ENCODE measurements around the gene LDHB.
A peak's percentile ranks its signal among the peaks of the same experiment; 100 is the strongest.

Gene LDHB

DNA sequence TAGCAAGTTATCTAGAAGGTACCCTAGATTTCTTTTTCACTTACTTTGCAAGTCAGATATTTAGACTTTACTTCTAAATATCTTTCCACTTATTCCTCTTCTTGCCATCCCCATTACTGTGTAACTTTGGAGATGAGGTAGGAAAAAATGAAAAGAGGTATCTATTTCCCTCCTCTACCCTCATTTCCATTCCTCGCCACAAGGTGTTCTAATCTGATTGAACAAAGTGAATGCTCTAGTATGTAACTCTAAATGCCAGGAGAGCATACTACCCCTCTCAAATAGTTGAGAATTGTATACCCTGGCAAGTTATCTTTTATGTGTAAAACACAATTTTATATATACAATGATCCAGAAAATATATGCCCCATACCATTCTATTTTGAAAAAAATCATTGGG, 1.7 kb upstream of the LDHB start:
- no peak overlapping the region for H3K4me3 ChIP-seq (ENCODE audit: low read length)
- no peak for DNase-seq (ENCODE audit: low read depth)
- TF ChIP-seq, protein P1, sequence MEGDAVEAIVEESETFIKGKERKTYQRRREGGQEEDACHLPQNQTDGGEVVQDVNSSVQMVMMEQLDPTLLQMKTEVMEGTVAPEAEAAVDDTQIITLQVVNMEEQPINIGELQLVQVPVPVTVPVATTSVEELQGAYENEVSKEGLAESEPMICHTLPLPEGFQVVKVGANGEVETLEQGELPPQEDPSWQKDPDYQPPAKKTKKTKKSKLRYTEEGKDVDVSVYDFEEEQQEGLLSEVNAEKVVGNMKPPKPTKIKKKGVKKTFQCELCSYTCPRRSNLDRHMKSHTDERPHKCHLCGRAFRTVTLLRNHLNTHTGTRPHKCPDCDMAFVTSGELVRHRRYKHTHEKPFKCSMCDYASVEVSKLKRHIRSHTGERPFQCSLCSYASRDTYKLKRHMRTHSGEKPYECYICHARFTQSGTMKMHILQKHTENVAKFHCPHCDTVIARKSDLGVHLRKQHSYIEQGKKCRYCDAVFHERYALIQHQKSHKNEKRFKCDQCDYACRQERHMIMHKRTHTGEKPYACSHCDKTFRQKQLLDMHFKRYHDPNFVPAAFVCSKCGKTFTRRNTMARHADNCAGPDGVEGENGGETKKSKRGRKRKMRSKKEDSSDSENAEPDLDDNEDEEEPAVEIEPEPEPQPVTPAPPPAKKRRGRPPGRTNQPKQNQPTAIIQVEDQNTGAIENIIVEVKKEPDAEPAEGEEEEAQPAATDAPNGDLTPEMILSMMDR (conservative IDR thresholded peaks at IDR 0.05; ENCODE audit: low read length): no peak; the same call in 1 of the 2 replicates

DNA sequence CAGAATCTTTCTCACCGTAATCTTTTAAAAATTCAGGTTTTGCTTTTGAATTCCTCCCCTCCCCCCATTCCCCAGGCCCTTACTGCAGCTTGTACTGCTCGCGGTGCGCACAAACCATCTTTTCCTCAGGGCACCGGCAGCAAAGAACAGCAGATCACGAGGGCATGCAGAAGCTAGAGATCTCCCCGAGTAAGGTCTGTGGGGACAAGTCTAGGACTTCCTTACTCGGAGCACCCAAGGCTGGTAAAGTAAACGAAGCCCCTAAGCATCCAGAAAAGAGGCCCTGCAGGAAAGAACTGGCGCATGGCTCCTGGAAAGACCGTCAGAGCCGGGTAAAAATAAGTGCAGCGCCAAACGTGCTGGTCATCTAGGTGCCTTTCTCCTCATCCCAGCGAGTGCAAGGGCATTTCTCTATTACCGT, 727 bp downstream of the LDHB start:
- peak; percentile 38 for DNase-seq (ENCODE audit: low read depth)
- TF ChIP-seq, protein P1 (conservative IDR thresholded peaks at IDR 0.05; ENCODE audit: low read length): no peak
- peak overlapping the region; percentile 93 for H3K4me3 ChIP-seq (ENCODE audit: low read length)

- no peak for DNase-seq (ENCODE audit: low read depth)
- no peak overlapping the region; the same call in 1 of the 2 replicates for H3K4me3 ChIP-seq (ENCODE audit: low read length)
- TF ChIP-seq, protein P1 (conservative IDR thresholded peaks at IDR 0.05; ENCODE audit: low read length): no peak
These were observed 2.1 kb downstream of the LDHB start for GRCh38 chr12:21655591-21655990.

DNA sequence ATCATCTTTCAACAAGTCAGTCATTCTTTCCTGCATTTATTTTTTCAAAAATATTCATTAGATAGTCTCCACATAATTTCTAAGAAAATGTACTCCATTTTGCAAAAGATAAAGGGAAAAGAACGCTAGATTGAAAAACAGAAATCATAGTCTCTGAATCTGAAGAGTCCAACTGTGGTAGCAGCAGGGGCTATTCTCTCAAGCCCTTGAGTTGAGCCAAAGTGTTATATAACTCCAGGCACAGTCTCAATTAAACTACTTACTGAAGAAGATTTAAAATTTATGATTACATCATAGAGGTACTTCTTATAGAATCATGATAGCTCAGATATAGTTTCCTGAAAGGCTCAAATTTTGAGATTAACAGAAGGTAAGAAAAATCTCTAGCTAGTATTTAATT, 5.8 kb downstream of the LDHB start:
- TF ChIP-seq, protein P1 (conservative IDR thresholded peaks at IDR 0.05; ENCODE audit: low read length): no peak

GRCh38 chr12:21650997-21651396, 6.6 kb downstream of the LDHB start:
- TF ChIP-seq, protein P1 (conservative IDR thresholded peaks at IDR 0.05; ENCODE audit: low read length): no peak
- no peak overlapping the region for H3K4me3 ChIP-seq (ENCODE audit: low read length)
- DNase-seq (ENCODE audit: low read depth): no peak

More for the DNA sequence above, 5.8 kb downstream of the LDHB start:
- no peak for DNase-seq (ENCODE audit: low read depth)
- H3K4me3 ChIP-seq (ENCODE audit: low read length): no peak overlapping the region

DNA sequence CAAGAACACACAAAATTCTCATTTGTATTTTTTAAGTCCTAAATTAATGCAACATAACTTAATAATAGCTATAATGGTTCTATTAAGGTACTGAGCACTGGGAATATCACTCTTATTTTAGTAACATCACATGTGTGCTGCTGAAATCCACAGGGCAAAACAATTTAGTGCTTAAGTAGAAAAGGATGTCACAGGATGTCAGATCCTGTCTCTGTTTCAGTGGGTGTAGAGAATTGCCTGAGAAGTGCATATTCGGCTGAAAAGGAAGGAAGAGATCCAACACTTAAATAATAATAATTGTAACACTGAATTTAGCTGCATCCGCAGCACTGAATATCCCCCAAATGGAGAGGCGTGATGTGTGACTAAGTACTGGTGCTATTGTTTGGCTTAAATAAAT, 8.6 kb downstream of the LDHB start:
- H3K4me3 ChIP-seq (ENCODE audit: low read length): no peak overlapping the region
- DNase-seq (ENCODE audit: low read depth): no peak
- TF ChIP-seq, protein P1 (conservative IDR thresholded peaks at IDR 0.05; ENCODE audit: low read length): no peak

DNA sequence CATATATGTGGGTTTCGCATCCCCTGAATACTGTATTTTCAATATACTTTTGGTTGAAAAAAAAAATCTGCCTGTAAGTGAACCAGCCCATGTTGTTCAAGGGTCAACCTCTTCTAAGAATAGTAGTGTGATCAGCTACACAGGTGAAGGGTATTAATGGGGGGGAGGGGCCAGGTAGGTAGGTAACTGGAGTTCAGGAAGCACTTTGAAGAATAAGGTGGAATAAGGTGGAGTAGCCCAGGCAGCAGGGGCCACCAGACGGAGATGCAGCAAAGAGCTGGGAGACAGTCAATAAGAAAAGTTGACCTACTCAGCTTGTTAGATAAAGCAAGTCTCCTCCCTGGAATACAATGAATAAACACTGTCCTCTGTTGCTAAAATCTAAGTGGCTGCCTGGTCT, 9.3 kb downstream of the LDHB start:
- H3K4me3 ChIP-seq (ENCODE audit: low read length): no peak overlapping the region
- no peak for DNase-seq (ENCODE audit: low read depth)
- TF ChIP-seq, protein P1 (conservative IDR thresholded peaks at IDR 0.05; ENCODE audit: low read length): no peak
